ENCODE measurements around the gene DLG2. TPM values are rescaled to one million over a fixed set of nuclear protein-coding genes. Genes with fewer than 3 reads are reported as not detected.

DLG2 gene
- polyA plus RNA-seq, 2 donors: 2.6 to 6.7 TPM

- Histone ChIP-seq H3K4me3 (ENCODE audit: low read depth in 1 of 2, low read length in 2 of 2) (no peak overlapping the region), H3K27me3 (ENCODE audit: control insufficient read depth in 1 of 2, insufficient read depth in 2 of 2, low read length in 2 of 2) (no peaks in the 10 kb centered on the region), H3K4me1 (ENCODE audit: control insufficient read depth in 2 of 2, insufficient read depth in 2 of 2, low read length in 1 of 2) (no peaks in the 10 kb centered on the region), H3K9me3 (ENCODE audit: control insufficient read depth in 2 of 2, insufficient read depth in 1 of 2, low read depth in 1 of 2, low read length in 1 of 2) (no peaks in the 10 kb centered on the region), H3K27ac (ENCODE audit: low read depth in 2 of 2, low read length in 1 of 2) (no peak overlapping the region), H3K36me3 (ENCODE audit: control insufficient read depth in 2 of 2, insufficient read depth in 2 of 2, low read length in 1 of 2) (no peaks in the 10 kb centered on the region)
- WGBS, 2 donors: 87 to 93% methylated on average over 7 of the region's 7 CpGs
Observed at GRCh38 chr11:83945976-83946375, 1681.2 kb downstream of the DLG2 start.

GRCh38 chr11:83941050-83941449 is 1686.1 kb downstream of the DLG2 start:
- WGBS, 2 donors: 83 to 89% methylated on average over 1 of the region's 1 CpG
- Histone ChIP-seq H3K4me3 (ENCODE audit: low read depth in 1 of 2, low read length in 2 of 2) (no peak overlapping the region), H3K27me3 (ENCODE audit: control insufficient read depth in 1 of 2, insufficient read depth in 2 of 2, low read length in 2 of 2) (no peaks in the 10 kb centered on the region), H3K4me1 (ENCODE audit: control insufficient read depth in 2 of 2, insufficient read depth in 2 of 2, low read length in 1 of 2) (no peaks in the 10 kb centered on the region), H3K36me3 (ENCODE audit: control insufficient read depth in 2 of 2, insufficient read depth in 2 of 2, low read length in 1 of 2) (no peaks in the 10 kb centered on the region), H3K27ac (ENCODE audit: low read depth in 2 of 2, low read length in 1 of 2) (no peak overlapping the region), H3K9me3 (ENCODE audit: control insufficient read depth in 2 of 2, insufficient read depth in 1 of 2, low read depth in 1 of 2, low read length in 1 of 2) (no peaks in the 10 kb centered on the region)

- Histone ChIP-seq H3K27ac (ENCODE audit: low read depth in 2 of 2, low read length in 1 of 2) (no peak overlapping the region), H3K4me3 (ENCODE audit: low read depth in 1 of 2, low read length in 2 of 2) (no peak overlapping the region), H3K36me3 (ENCODE audit: control insufficient read depth in 2 of 2, insufficient read depth in 2 of 2, low read length in 1 of 2) (no peaks in the 10 kb centered on the region), H3K9me3 (ENCODE audit: control insufficient read depth in 2 of 2, insufficient read depth in 1 of 2, low read depth in 1 of 2, low read length in 1 of 2) (no peaks in the 10 kb centered on the region), H3K4me1 (ENCODE audit: control insufficient read depth in 2 of 2, insufficient read depth in 2 of 2, low read length in 1 of 2) (no peaks in the 10 kb centered on the region), H3K27me3 (ENCODE audit: control insufficient read depth in 1 of 2, insufficient read depth in 2 of 2, low read length in 2 of 2) (no peaks in the 10 kb centered on the region)
- 21 to 23% methylated on average over 1 of the region's 1 CpG for WGBS, 2 donors
Observed at GRCh38 chr11:83938148-83938547, 1689.0 kb downstream of the DLG2 start.

- 69 to 72% methylated on average over 3 of the region's 3 CpGs for WGBS, 2 donors
- no peak overlapping the region for H3K4me3 ChIP-seq (ENCODE audit: low read depth in 1 of 2, low read length in 2 of 2)
Observed at GRCh38 chr11:83933008-83933407, 1694.1 kb downstream of the DLG2 start.

GRCh38 chr11:83927422-83927821 is 1699.7 kb downstream of the DLG2 start:
- Histone ChIP-seq H3K36me3 (ENCODE audit: control insufficient read depth in 2 of 2, insufficient read depth in 2 of 2, low read length in 1 of 2) (no peaks in the 10 kb centered on the region), H3K27me3 (ENCODE audit: control insufficient read depth in 1 of 2, insufficient read depth in 2 of 2, low read length in 2 of 2) (no peaks in the 10 kb centered on the region), H3K4me3 (ENCODE audit: low read depth in 1 of 2, low read length in 2 of 2) (no peak overlapping the region), H3K27ac (ENCODE audit: low read depth in 2 of 2, low read length in 1 of 2) (no peak overlapping the region), H3K4me1 (ENCODE audit: control insufficient read depth in 2 of 2, insufficient read depth in 2 of 2, low read length in 1 of 2) (no peaks in the 10 kb centered on the region), H3K9me3 (ENCODE audit: control insufficient read depth in 2 of 2, insufficient read depth in 1 of 2, low read depth in 1 of 2, low read length in 1 of 2) (no peaks in the 10 kb centered on the region)
- 95 to 97% methylated on average over 1 of the region's 1 CpG for WGBS, 2 donors

More at GRCh38 chr11:83933008-83933407, 1694.1 kb downstream of the DLG2 start:
- no peaks in the 10 kb centered on the region for H3K36me3 ChIP-seq (ENCODE audit: control insufficient read depth in 2 of 2, insufficient read depth in 2 of 2, low read length in 1 of 2)
- no peaks in the 10 kb centered on the region for H3K9me3 ChIP-seq (ENCODE audit: control insufficient read depth in 2 of 2, insufficient read depth in 1 of 2, low read depth in 1 of 2, low read length in 1 of 2)
- no peaks in the 10 kb centered on the region for H3K4me1 ChIP-seq (ENCODE audit: control insufficient read depth in 2 of 2, insufficient read depth in 2 of 2, low read length in 1 of 2)
- H3K27ac ChIP-seq (ENCODE audit: low read depth in 2 of 2, low read length in 1 of 2): no peak overlapping the region
- H3K27me3 ChIP-seq (ENCODE audit: control insufficient read depth in 1 of 2, insufficient read depth in 2 of 2, low read length in 2 of 2): no peaks in the 10 kb centered on the region

- H3K27ac ChIP-seq (ENCODE audit: low read depth in 2 of 2, low read length in 1 of 2): no peak overlapping the region
- H3K27me3 ChIP-seq (ENCODE audit: control insufficient read depth in 1 of 2, insufficient read depth in 2 of 2, low read length in 2 of 2): no peaks in the 10 kb centered on the region
- WGBS, 2 donors: 75 to 82% methylated on average over 6 of the region's 6 CpGs
- no peaks in the 10 kb centered on the region for H3K36me3 ChIP-seq (ENCODE audit: control insufficient read depth in 2 of 2, insufficient read depth in 2 of 2, low read length in 1 of 2)
- H3K4me3 ChIP-seq (ENCODE audit: low read depth in 1 of 2, low read length in 2 of 2): no peak overlapping the region
- no peaks in the 10 kb centered on the region for H3K9me3 ChIP-seq (ENCODE audit: control insufficient read depth in 2 of 2, insufficient read depth in 1 of 2, low read depth in 1 of 2, low read length in 1 of 2)
- H3K4me1 ChIP-seq (ENCODE audit: control insufficient read depth in 2 of 2, insufficient read depth in 2 of 2, low read length in 1 of 2): no peaks in the 10 kb centered on the region
Observed at GRCh38 chr11:83924795-83925542, 1702.2 kb downstream of the DLG2 start.

GRCh38 chr11:83923961-83924360 is 1703.2 kb downstream of the DLG2 start:
- Histone ChIP-seq H3K27me3 (ENCODE audit: control insufficient read depth in 1 of 2, insufficient read depth in 2 of 2, low read length in 2 of 2) (no peaks in the 10 kb centered on the region), H3K36me3 (ENCODE audit: control insufficient read depth in 2 of 2, insufficient read depth in 2 of 2, low read length in 1 of 2) (no peaks in the 10 kb centered on the region), H3K4me3 (ENCODE audit: low read depth in 1 of 2, low read length in 2 of 2) (no peak overlapping the region), H3K4me1 (ENCODE audit: control insufficient read depth in 2 of 2, insufficient read depth in 2 of 2, low read length in 1 of 2) (no peaks in the 10 kb centered on the region), H3K27ac (ENCODE audit: low read depth in 2 of 2, low read length in 1 of 2) (no peak overlapping the region), H3K9me3 (ENCODE audit: control insufficient read depth in 2 of 2, insufficient read depth in 1 of 2, low read depth in 1 of 2, low read length in 1 of 2) (no peaks in the 10 kb centered on the region)
- 43 to 50% methylated on average over 1 of the region's 1 CpG for WGBS, 2 donors

GRCh38 chr11:83922953-83923352 is 1704.2 kb downstream of the DLG2 start:
- Histone ChIP-seq H3K27me3 (ENCODE audit: control insufficient read depth in 1 of 2, insufficient read depth in 2 of 2, low read length in 2 of 2) (no peaks in the 10 kb centered on the region), H3K9me3 (ENCODE audit: control insufficient read depth in 2 of 2, insufficient read depth in 1 of 2, low read depth in 1 of 2, low read length in 1 of 2) (no peaks in the 10 kb centered on the region), H3K27ac (ENCODE audit: low read depth in 2 of 2, low read length in 1 of 2) (no peak overlapping the region), H3K4me1 (ENCODE audit: control insufficient read depth in 2 of 2, insufficient read depth in 2 of 2, low read length in 1 of 2) (no peaks in the 10 kb centered on the region), H3K4me3 (ENCODE audit: low read depth in 1 of 2, low read length in 2 of 2) (no peak overlapping the region), H3K36me3 (ENCODE audit: control insufficient read depth in 2 of 2, insufficient read depth in 2 of 2, low read length in 1 of 2) (no peaks in the 10 kb centered on the region)
- WGBS, 2 donors: 55 to 70% methylated on average over 1 of the region's 1 CpG

- Histone ChIP-seq H3K4me3 (ENCODE audit: low read depth in 1 of 2, low read length in 2 of 2) (no peak overlapping the region), H3K4me1 (ENCODE audit: control insufficient read depth in 2 of 2, insufficient read depth in 2 of 2, low read length in 1 of 2) (no peaks in the 10 kb centered on the region), H3K27me3 (ENCODE audit: control insufficient read depth in 1 of 2, insufficient read depth in 2 of 2, low read length in 2 of 2) (no peaks in the 10 kb centered on the region), H3K9me3 (ENCODE audit: control insufficient read depth in 2 of 2, insufficient read depth in 1 of 2, low read depth in 1 of 2, low read length in 1 of 2) (no peaks in the 10 kb centered on the region), H3K36me3 (ENCODE audit: control insufficient read depth in 2 of 2, insufficient read depth in 2 of 2, low read length in 1 of 2) (no peaks in the 10 kb centered on the region), H3K27ac (ENCODE audit: low read depth in 2 of 2, low read length in 1 of 2) (no peak overlapping the region)
- WGBS, 2 donors: 46 to 50% methylated on average over 4 of the region's 4 CpGs
Observed at GRCh38 chr11:83922318-83922717, 1704.8 kb downstream of the DLG2 start.
